Activated CD4-positive, alpha-beta memory T cell treated with anti-CD3 and anti-CD28 coated beads for 36 hours (primary cell): ENCODE data around the gene XNDC1N. TPM values are rescaled to one million over a fixed set of nuclear protein-coding genes. Genes with fewer than 3 reads are reported as not detected.
"Not testable (repeated sequence)": the region's sequence is repeated elsewhere in the genome, so short reads cannot be mapped to it uniquely, and the experiment has no call there.

ENCODE experiments used
- CTCF ChIA-PET: fragments of 350-600 bp; sonication (Branson Sonifier 250); formaldehyde crosslinking; loops from one replicate; lab custom pipeline; 2021; ENCODE audit warnings: antibody characterized with exemption, inconsistent platforms; lab: Charles Lee
- POLR2A ChIA-PET: fragments of 350-600 bp; sonication (Branson Sonifier 250); formaldehyde crosslinking; loops from one replicate; lab custom pipeline; 2021; ENCODE audit warnings: antibody characterized with exemption; lab: Charles Lee
- DNase-seq: peaks from one replicate; pipeline ENCODE4 v3.0.0-alpha.2; 2020
- H3K27ac Mint-ChIP-seq: one replicate; pipeline ENCODE4 v1.8.0; 2021; ENCODE audit warnings: mixed read lengths
- H3K27me3 Mint-ChIP-seq: one replicate; pipeline ENCODE4 v1.8.0; 2021; ENCODE audit warnings: mixed read lengths
- H3K36me3 Mint-ChIP-seq: one replicate; pipeline ENCODE4 v1.8.0; 2021; ENCODE audit warnings: mixed read lengths
- H3K4me1 Mint-ChIP-seq: one replicate; pipeline ENCODE4 v1.8.0; 2021; ENCODE audit warnings: low read depth, mixed read lengths
- H3K4me3 Mint-ChIP-seq: one replicate; pipeline ENCODE4 v1.8.0; 2021; ENCODE audit warnings: mild to moderate bottlenecking, mixed read lengths
- H3K9me3 Mint-ChIP-seq: one replicate; pipeline ENCODE4 v1.8.0; 2021; ENCODE audit warnings: mixed read lengths
- intact Hi-C: fragments of 100-400 bp; cut with micrococcal nuclease; formaldehyde crosslinking; loops from one replicate; pipeline ENCODE4 v1.15.1; 2023
- total RNA-seq, 2 experiments: library from RNA; stranded (reverse); gene quantifications; one replicate each; pipeline ENCODE4 v1.2.3, GENCODE V29; 2021

Gene XNDC1N
- total RNA-seq, 2 experiments from 2014 or later = 12.4 to 13.2 TPM

DNA sequence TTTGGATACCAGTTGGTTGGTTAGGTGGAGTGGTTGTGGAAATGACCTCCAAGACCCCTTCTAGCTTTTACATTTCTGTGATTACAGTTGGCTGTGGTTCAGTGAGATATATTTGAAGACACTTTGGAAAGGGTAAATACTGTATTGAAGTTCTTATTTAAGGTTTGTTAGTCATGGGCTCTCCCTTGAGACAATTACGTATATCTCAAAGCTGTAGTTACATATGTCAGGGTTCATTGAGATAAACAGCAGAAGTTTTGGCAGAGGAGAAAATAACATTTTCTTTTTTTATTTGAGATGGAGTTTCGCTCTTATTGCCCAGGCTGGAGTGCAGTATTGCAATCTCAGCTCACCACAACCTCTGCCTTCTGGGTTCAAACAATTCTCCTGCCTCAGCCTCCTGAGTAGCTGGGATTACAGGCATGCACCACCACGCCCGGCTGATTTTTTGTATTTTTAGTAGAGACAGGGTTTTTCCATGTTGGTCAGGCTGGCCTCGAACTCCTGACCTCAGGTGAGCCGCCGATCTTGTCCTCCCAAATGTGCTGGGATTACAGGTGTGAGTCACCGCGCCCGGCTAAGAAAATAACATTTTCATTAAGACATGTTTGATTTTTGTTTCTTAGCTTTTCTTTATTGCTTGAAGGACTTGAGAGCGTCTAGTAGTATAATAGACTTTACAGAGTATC is 2.3 kb upstream of the XNDC1N start:
- ChIA-PET CTCF (interaction anchor here (0.7 to 3.0 kb wide), 5 partner anchors 27 to 95 kb away, joined by 3 to 9 read pairs (median 6); no protein-coding TSS in a partner anchor), POLR2A (interaction anchor here (0.6 to 1.4 kb wide), 6 partner anchors 16 to 500 kb away, joined by 3 to 6 read pairs (median 4); no protein-coding TSS in a partner anchor)
- H3K27me3 Mint-ChIP-seq = no peaks in the 10 kb centered on the region
- H3K27ac Mint-ChIP-seq = peak overlapping the region; percentile 97
- peak overlapping the region; percentile 86 for H3K4me3 Mint-ChIP-seq
- no peaks in the 10 kb centered on the region for H3K9me3 Mint-ChIP-seq
- peak; percentile 40 for DNase-seq
- H3K36me3 Mint-ChIP-seq = peaks cover 16% of the 10 kb centered on the region
- peaks cover 55% of the 10 kb centered on the region for H3K4me1 Mint-ChIP-seq
- intact Hi-C loops = loop anchor here (2.0 to 5.0 kb wide), 2 partner anchors 32 to 292 kb away; partner anchors contain the start of gene INPPL1

GRCh38 chr11:71929491-71929890 is 1.1 kb upstream of the XNDC1N start:
- DNase-seq = no peak
- H3K27ac Mint-ChIP-seq = peak overlapping the region; percentile 97

DNA sequence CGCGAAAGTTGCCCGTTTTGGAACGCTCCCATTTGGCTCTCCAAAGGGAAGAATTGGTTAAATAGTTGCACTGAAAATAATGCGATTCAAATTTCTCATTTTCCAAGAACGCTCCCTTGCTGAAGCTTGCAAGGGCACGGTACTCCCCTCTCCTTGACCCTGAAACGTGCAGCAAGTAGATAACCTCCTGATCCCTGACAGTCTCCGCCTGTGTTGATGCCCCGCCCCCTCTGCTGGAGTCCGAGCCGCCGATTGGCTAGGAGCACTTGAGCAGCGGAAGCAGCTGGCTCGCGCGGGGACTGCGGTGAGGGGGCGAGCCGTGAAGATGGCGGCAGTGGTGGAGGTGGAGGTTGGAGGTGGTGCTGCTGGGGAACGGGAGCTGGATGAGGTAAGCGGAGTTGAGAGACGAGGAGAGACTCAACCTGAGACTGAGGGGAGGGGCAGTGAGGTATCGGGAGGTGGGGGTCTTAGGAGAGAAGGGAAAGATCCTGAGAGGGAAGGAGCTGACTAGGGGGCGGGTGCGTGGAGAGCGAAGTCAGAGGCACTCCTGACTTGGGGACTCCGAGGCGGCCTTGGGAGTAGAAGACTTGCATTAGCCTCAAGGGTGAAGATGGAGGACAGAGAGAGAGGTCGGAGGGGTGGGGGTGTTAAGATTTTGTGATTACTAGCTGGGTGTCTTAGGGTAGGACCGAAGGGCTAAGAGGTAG is 496 bp upstream of the XNDC1N start, which contains the start of gene RNF121:
TSS of gene RNF121 (plus strand) at position 310 of the 707 bp plus-strand sequence. CDS start at position 326, 16 bp downstream.
- H3K9me3 Mint-ChIP-seq = no peaks in the 10 kb centered on the region
- CTCF ChIA-PET = interaction anchor here (0.8 to 2.4 kb wide), 6 partner anchors 17 to 215 kb away, joined by 3 to 17 read pairs (median 3); no protein-coding TSS in a partner anchor
- peak; percentile 99 for DNase-seq
- peaks cover 26% of the 10 kb centered on the region for H3K36me3 Mint-ChIP-seq
- H3K27me3 Mint-ChIP-seq = no peaks in the 10 kb centered on the region
- intact Hi-C loops = loop anchor here (1.0 to 2.0 kb wide), 5 partner anchors 18 to 505 kb away; partner anchors contain the start of genes ANAPC15, CLPB, LAMTOR1 and LRRC51
- peaks cover 44% of the 10 kb centered on the region for H3K4me1 Mint-ChIP-seq
- H3K27ac Mint-ChIP-seq = peak within 1 kb of the TSS; percentile 97
- peak within 1 kb of the TSS; percentile 86 for H3K4me3 Mint-ChIP-seq
- POLR2A ChIA-PET = interaction anchor here (0.6 to 1.8 kb wide), 8 partner anchors 14 to 184 kb away, joined by 3 to 9 read pairs (median 4); partner anchors contain the start of gene ANAPC15

More at GRCh38 chr11:71929491-71929890, 1.1 kb upstream of the XNDC1N start:
- Mint-ChIP-seq H3K27me3 (no peaks in the 10 kb centered on the region), H3K4me3 (peak overlapping the region; percentile 86), H3K4me1 (peaks cover 50% of the 10 kb centered on the region), H3K36me3 (peaks cover 26% of the 10 kb centered on the region), H3K9me3 (no peaks in the 10 kb centered on the region)
- intact Hi-C loops = loop anchor here (2.0 kb wide), 1 partner anchor 173 kb away; the partner anchor contains the start of gene LAMTOR1
- ChIA-PET POLR2A (interaction anchor here (0.6 to 1.8 kb wide), 4 partner anchors 33 to 183 kb away, joined by 3 to 9 read pairs (median 4); partner anchors contain the start of gene ANAPC15), CTCF (interaction anchor here (0.8 to 2.4 kb wide), 6 partner anchors 18 to 215 kb away, joined by 3 to 17 read pairs (median 3); no protein-coding TSS in a partner anchor)

DNA sequence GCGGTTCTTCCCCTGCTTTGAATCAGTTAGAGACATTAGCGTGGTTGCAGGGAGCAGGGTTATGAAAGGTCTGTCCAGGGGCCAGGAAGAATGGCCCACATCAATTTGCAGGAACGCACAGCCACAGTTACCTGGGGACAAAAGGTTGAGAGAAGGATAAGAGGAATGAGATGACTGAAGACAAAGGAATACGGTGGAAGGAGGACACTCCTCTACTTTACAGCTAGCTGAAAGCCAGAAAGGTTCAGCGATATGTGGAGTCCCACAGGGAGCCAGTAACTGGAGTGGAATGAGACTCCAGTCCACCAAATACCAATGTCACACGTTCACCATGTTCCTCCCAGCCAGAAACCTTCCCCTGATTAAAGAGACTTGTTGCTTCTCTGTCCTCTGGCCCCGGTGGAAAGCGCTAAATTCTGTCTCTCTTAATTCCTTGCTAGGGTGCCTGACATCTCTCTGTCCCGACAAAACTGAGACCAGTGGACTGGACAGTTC is 10.7 kb downstream of the XNDC1N start:
- Mint-ChIP-seq H3K27ac (no peak overlapping the region), H3K4me1 (peaks cover 16% of the 10 kb centered on the region), H3K27me3 (no peaks in the 10 kb centered on the region), H3K4me3 (no peak overlapping the region), H3K9me3 (no peaks in the 10 kb centered on the region), H3K36me3 (peaks cover 51% of the 10 kb centered on the region)
- POLR2A ChIA-PET = no interaction called here
- CTCF ChIA-PET = no interaction called here
- DNase-seq = no peak
- intact Hi-C loops = no loop called here

GRCh38 chr11:71914617-71915189 is 13.7 kb downstream of the XNDC1N start:
- H3K4me1 Mint-ChIP-seq = peaks cover 28% of the 10 kb centered on the region
- ChIA-PET CTCF (interaction anchor here (0.7 to 1.0 kb wide), 2 partner anchors 13 to 41 kb away, joined by 3 read pairs; no protein-coding TSS in a partner anchor), POLR2A (interaction anchor here (1.0 to 2.9 kb wide), 2 partner anchors 13 to 16 kb away, joined by 3 to 8 read pairs; partner anchors contain the start of gene XNDC1N)
- DNase-seq = peak; percentile 30
- peak overlapping the region; percentile 75 for H3K27ac Mint-ChIP-seq
- peaks cover 57% of the 10 kb centered on the region for H3K36me3 Mint-ChIP-seq
- intact Hi-C loops = loop anchor here (5.0 kb wide), 1 partner anchor 63 kb away; no protein-coding TSS in a partner anchor
- H3K9me3 Mint-ChIP-seq = no peaks in the 10 kb centered on the region
- H3K4me3 Mint-ChIP-seq = no peak overlapping the region
- H3K27me3 Mint-ChIP-seq = no peaks in the 10 kb centered on the region

DNA sequence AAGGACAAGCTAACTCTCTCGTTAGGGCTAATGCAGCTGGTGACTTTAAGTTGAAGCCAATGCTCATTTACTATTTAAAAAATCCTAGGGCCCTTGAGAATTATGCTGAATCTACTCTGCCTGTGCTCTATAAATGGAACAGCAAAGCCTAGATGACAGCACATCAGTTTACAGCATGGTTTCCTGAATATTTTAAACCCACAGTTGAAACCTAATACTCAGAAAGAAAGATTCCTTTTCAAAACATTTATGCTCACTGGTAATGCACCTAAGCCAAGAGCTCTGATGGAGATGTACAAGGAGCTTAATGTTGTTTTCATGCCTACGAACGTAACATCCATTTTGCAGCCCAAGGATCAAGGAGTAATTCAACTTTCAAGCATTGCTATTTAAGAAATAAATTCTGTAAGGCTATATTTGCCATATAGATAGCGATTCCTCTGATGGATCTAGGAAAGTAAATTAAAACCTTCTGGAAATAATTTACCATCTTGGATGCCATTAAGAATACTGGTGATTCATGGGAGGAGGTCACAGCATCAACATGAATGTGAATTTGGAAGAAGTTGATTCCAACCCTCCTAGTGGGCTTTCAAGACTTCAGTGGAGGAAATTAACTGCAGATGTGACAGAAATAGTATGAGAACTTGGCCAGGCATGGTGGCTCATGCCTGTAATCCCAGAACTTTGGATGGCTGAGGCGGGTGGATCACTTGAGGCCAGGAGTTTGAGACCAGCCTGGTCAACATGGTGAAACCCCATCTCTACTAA is 14.5 kb downstream of the XNDC1N start:
- no peak for DNase-seq
- CTCF ChIA-PET = no interaction called here
- Mint-ChIP-seq H3K27me3 (no peaks in the 10 kb centered on the region), H3K9me3 (no peaks in the 10 kb centered on the region), H3K4me1 (peaks cover 28% of the 10 kb centered on the region), H3K36me3 (peaks cover 55% of the 10 kb centered on the region), H3K4me3 (no peak overlapping the region), H3K27ac (peak overlapping the region; percentile 75)
- POLR2A ChIA-PET = interaction anchor here (2.9 kb wide), 1 partner anchor 14 kb away, joined by 8 read pairs; the partner anchor contains the start of gene XNDC1N
- intact Hi-C loops = loop anchor here (5.0 kb wide), 1 partner anchor 63 kb away; no protein-coding TSS in a partner anchor

GRCh38 chr11:71911986-71912340 is 16.4 kb downstream of the XNDC1N start:
- H3K27me3 Mint-ChIP-seq, DNase-seq, POLR2A ChIA-PET, H3K9me3 Mint-ChIP-seq, H3K4me3 Mint-ChIP-seq: not testable (repeated sequence)
- Mint-ChIP-seq H3K27ac (peak overlapping the region; percentile 75), H3K4me1 (peaks cover 28% of the 10 kb centered on the region), H3K36me3 (peaks cover 52% of the 10 kb centered on the region)
- intact Hi-C loops = loop anchor here (1.0 to 5.0 kb wide), 2 partner anchors 16 to 65 kb away; partner anchors contain the start of gene XNDC1N
- CTCF ChIA-PET = interaction anchor here (0.7 to 1.2 kb wide), 8 partner anchors 8 to 187 kb away, joined by 3 to 14 read pairs (median 4); partner anchors contain the start of genes RNF121 and XNDC1N

GRCh38 chr11:71911321-71911985 is 16.9 kb downstream of the XNDC1N start:
- peak; percentile 91 for DNase-seq
- POLR2A ChIA-PET, H3K4me3 Mint-ChIP-seq, H3K27me3 Mint-ChIP-seq, H3K9me3 Mint-ChIP-seq: not testable (repeated sequence)
- peaks cover 51% of the 10 kb centered on the region for H3K36me3 Mint-ChIP-seq
- H3K4me1 Mint-ChIP-seq = peaks cover 28% of the 10 kb centered on the region
- intact Hi-C loops = loop anchor here (1.0 to 5.0 kb wide), 2 partner anchors 17 to 66 kb away; partner anchors contain the start of gene XNDC1N
- H3K27ac Mint-ChIP-seq = peak overlapping the region; percentile 75
- CTCF ChIA-PET = interaction anchor here (0.7 to 1.2 kb wide), 8 partner anchors 9 to 187 kb away, joined by 3 to 14 read pairs (median 4); partner anchors contain the start of genes RNF121 and XNDC1N

GRCh38 chr11:71910775-71911174 is 17.6 kb downstream of the XNDC1N start:
- H3K27ac Mint-ChIP-seq, POLR2A ChIA-PET, H3K27me3 Mint-ChIP-seq, H3K9me3 Mint-ChIP-seq, H3K4me3 Mint-ChIP-seq, DNase-seq: not testable (repeated sequence)
- Mint-ChIP-seq H3K36me3 (peaks cover 45% of the 10 kb centered on the region), H3K4me1 (peaks cover 28% of the 10 kb centered on the region)
- intact Hi-C loops = loop anchor here (1.0 to 5.0 kb wide), 2 partner anchors 18 to 67 kb away; partner anchors contain the start of gene XNDC1N
- CTCF ChIA-PET = interaction anchor here (1.2 kb wide), 1 partner anchor 66 kb away, joined by 4 read pairs; no protein-coding TSS in a partner anchor

- CTCF ChIA-PET = interaction anchor here (1.3 kb wide), 1 partner anchor 20 kb away, joined by 3 read pairs; the partner anchor contains the start of genes RNF121 and XNDC1N
- intact Hi-C loops = no loop called here
- POLR2A ChIA-PET = interaction anchor here (0.6 kb wide), 1 partner anchor 1147 kb away, joined by 3 read pairs; no protein-coding TSS in a partner anchor
- H3K36me3 Mint-ChIP-seq = peaks cover 43% of the 10 kb centered on the region
- no peaks in the 10 kb centered on the region for H3K9me3 Mint-ChIP-seq
- no peak overlapping the region for H3K27ac Mint-ChIP-seq
- no peak for DNase-seq
- H3K4me3 Mint-ChIP-seq = no peak overlapping the region
- H3K4me1 Mint-ChIP-seq = peaks cover 12% of the 10 kb centered on the region
- no peaks in the 10 kb centered on the region for H3K27me3 Mint-ChIP-seq
Measured at GRCh38 chr11:71908218-71908617, 20.2 kb downstream of the XNDC1N start.
